NCI-H2171 (cell line): Measurements from ENCODE around the gene BABAM2.
"Not testable (repeated sequence)": the region's sequence is repeated elsewhere in the genome, so short reads cannot be mapped to it uniquely, and the experiment has no call there.

Source experiments
- DNase-seq: peaks from one replicate; lab custom pipeline; 2025; lab: John Stamatoyannopoulos, UW

The BABAM2 gene

DNA sequence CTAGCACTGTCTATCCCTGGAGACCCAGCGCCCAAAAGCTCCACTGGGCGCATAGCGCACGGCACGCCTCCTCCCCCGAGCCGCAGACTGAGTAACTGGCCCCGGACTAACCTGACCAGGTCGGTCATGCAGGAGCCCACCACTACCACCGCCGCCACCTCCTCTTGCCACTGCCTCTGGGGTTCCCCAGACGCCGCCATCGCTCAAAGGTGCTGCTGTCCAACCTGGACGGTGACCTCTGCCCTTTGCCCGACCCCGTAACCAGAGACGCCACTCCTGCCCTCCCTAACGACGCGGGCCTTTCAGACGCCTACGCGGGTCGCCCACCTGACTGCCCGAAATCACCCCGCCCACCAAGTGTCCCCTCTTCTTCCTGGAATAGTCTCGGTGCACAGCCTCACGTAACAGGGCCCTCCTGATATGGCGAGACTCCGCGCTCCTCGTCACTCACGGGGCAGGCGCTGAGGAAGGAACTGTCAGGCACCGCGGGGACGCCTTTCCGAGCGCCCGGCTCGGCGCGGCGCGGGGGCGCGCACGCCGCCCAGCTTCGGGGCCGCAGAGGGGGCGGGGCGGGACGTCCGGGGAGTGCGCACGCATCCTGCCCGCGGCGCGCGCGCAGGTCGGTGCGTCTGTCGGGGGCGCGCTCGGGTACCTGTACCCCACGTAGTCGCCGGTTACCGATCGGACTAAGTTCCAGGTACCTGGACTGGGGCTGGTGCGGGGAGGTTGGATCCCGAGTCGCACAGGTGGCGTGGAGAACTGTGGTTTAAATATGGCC is at the start of gene BABAM2, which contains the start of gene RBKS:
BABAM2 (plus strand) TSS at position 584 of the 778 bp plus-strand sequence. CDS start 3,828 bp downstream, outside the sequence.
RBKS (minus strand) TSS at position 242 of the 778 bp plus-strand sequence; CDS start at position 200, 42 bp downstream.
- DNase-seq, result peak; percentile 96

DNA sequence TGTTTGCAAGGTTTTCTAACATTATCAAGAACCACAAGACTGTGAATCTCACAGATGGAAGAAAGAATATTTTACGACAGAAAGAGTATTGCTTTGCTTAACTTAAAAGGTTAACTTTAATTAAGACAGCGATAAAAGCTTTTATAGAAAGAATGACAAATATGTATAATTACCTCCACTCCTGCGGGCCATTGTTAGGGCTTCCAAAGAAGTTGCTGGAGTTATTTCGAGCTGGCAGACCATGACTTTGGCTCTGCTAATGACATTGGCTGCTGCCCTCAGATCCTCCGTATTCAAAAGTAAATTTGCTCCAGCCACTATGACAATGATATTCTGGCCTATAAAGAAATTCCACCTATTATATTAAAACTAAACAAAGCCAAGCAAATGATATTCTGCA is 47.6 kb upstream of the BABAM2 start:
- DNase-seq, result no peak

DNA sequence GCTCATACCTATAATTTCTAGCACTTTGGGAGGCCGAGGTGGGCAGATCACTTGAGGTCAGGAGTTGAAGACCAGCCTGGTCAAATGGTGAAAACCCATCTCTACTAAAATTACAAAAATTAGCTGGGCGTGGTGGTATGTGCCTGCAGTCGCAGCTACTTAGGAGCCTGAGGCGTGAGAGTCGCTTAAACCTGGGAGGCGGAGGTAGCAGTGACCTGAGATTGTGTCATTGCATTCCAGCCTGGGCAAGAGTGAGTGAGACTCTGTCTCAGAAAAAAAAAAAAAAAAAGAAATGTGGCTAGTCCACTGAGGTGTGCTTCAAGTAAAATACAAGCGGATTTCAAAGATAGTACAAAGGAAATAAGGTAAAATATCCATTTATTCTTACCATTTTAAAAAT is 46.5 kb upstream of the BABAM2 start:
- DNase-seq, result no peak

DNA sequence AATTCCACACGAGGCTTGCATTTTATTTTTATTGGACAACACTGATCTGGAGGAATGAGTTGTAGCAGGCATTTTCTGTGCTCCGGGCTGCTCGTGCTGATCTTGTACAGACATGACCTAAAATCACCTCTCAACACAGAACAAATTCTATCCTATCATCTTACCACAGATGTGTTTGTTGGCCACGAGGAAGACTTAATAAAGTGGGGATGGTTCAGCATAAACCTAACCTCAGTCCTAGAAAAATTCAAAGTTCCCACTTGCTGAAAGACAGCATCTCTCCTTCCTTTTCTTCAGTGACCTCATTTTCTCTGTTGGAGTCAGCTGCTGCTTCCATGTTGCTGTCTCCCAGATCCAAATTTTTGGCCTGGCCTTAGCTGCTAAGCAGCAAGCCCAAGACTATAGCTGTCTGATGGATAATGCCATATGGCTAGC is 45.7 kb upstream of the BABAM2 start:
- DNase-seq, result no peak

DNA sequence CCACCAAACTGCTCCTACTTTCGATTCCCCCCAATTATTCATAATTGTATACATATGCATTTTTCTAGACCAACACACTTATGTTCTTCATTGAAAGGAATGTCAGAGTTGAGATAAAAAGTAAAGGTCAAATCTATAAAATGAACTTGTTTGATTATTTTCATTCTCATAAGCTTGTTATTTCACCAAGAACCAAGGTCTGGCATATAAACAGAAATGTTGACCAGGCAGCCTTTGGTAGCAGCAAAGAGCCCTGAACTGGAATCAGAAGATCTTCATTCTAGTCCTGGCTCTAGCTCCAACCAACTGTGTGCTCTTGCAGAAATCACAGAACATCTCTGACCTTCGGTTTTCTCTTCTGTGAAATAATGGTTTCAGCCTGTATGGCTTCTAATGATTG is 43.2 kb upstream of the BABAM2 start:
- DNase-seq, result no peak

DNA sequence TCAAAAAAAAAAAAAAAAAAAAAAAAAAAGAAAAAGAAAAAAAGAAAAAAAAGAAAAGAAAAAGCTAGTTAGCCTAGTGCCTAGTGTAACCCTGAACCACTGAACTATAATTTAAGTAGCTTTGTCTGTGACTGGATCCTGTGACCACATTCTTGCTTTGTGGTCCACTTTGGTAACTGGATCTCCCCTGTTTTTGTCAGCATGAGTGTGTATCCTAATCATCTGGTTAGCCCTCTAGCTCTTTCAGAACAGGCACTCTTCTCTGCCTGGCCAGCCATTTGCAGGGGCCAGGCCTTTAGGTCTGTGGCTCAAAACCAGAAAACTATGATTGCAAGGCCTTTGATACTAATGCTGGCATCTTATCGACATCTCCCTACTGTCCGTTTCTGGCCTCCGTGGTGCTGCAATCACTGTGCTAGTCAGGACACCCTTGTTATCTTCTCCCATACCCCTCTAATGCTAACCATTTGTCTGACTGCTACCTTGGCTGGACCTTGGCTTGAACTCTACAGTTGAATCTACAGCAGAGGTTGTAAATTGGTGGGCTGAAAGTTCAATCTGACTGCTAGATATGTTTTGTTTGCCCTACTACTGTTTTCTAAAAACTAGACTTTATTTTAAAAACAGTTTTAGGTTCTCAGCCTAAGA is 40.8 kb upstream of the BABAM2 start:
- DNase-seq, result no peak

DNA sequence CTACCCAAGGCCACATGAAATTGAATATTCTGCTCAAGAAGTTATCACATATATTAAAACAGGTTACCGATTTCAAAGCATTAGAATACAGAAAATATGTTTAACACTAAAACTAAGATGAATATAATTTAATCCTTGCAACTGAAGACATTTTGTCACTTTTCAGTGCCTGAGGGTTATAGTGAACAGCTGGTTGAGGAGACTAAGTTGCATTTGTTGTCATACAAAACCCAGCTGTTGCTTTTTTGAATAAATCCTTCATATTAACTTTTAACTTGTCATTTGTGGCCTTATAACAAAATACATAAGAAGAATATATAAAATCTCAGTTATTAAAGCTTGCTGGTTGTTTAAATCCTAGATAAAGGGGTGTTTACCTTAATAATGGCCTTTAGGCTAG is 37.8 kb upstream of the BABAM2 start:
- no peak for DNase-seq

DNA sequence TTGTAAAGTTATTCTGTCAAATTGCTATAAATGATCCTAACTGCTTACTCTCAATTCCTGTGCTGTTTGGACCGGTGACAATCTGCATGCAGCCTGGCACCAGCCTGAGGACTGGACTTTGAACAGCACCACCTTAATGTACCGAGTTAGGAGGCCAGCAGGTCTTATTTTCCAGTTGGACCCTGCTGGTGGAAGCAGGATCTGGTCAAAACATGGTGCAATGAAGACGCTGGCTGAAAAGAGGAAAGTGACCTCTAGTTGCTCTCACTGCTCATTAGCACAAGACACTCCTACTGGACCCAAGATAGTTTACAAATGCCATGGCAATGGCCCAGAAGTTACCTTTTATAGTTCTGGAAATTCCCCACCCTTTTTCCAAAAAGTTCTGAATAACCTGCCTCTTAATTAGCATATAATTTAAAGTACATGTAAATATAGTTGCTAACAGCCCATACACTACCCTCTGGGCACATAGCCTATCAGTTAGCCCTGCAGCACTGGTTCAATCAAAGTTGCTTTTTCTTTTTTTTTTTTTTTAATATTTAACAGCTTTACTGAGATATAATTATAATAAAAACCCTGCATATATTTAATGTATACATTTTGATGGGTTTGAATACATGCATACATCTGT is 36.2 kb upstream of the BABAM2 start:
- DNase-seq, result no peak

DNA sequence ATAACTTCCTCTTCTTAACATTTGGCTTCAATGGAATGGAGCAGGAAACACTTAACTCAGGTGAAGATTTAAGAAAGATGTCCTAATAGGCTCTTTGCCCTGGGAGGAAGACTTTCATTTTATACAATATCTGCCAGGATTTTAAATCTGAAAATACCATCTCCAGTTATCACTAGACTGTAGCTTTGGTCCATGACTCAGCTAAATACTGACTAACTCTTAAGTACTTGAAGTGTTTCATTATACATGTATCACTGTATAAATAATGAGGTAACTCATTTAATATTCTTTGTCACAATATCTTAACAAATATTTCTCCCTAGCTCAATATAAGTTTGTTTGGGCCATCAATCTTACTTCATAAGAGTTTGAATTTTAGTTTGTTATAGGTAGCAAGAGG is 35.1 kb upstream of the BABAM2 start:
- no peak for DNase-seq

DNA sequence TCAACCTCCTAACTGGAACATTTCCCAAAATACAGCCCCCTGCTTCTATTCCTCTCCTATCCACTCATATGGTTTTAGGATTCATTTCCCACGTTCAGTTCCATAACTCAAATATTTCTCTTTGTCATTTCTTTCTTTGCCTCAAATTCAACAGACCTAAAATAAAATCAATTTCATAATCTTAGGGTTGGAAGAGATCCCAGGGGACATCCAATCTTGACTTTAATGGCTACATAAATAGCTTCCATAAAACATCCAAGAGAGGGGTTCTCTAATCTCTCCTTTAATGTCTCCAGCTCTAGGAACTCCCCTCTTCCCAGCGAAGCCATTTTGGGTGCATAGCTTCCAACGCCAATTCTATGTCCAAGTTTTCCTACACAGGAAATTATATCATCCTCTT is 34.1 kb upstream of the BABAM2 start:
- DNase-seq, result no peak

DNA sequence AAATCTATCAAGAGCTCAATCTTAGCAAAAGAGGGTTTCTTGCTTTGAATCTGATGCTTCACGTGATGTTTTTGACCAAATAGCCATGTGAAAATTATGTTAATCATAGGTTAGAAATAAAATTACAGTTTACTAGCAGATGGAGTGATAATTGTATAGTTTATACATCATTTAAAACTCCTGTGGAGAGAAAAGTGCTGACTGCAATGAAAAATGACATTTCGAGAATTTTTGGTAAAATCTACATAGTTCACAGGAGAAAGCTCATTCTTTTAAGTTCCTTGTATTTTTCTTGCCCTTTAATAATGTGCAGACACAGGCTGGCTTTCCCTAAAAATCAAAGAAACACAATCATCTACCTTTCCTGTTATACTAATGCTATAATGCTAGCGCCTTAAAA is 33.6 kb upstream of the BABAM2 start:
- no peak for DNase-seq

DNA sequence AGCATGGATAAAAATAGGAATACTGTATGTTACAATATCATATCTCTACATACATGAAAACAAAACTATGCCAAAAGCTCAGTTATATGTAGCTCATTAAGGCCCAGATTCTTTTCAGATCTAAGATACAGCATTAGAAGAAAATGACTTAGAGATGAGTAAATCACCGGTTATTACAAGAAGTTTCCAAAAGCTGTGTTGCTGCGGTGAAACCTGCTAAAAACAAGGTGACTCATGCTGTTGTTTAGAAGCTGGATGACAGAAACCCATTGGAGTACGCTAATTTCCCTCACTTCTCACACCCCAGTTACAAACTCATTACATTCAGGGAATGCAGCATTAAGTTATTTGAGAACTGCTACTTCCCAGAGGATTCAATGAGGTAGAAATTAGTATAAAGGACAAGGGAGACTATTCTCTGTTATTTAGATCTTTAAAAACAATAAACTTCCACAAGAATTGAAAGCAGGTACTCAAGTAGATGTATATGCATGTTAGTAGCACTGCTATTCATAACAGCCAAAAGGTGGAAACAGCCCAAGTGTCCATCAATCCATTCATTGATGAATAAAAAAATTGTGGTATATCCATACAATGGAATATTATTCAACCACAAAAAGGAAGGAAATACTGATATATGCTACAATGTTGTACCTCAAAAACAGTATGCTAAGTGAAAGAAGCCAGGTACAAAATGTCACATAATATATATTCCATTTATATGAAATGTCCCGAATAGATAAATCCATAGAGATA is 32.9 kb upstream of the BABAM2 start:
- DNase-seq, result no peak

DNA sequence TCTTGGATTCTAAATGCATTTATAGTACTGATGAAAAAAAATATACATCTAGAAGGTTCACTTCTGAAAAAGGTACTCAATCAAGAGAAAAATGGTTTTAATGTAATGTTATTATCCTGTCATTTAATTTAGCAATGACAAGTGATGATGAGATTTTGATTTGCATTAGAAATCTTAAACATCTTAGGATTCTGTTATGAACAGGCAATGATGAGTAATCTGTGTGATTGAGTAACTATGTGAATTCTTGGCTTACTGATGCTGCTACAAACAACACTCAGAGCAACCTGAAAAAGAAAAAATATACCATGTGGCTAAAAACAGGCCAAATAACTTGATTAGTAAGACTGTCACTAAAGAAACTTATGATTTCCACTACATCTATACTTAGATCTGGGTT is 30.4 kb upstream of the BABAM2 start:
- DNase-seq, result no peak

DNA sequence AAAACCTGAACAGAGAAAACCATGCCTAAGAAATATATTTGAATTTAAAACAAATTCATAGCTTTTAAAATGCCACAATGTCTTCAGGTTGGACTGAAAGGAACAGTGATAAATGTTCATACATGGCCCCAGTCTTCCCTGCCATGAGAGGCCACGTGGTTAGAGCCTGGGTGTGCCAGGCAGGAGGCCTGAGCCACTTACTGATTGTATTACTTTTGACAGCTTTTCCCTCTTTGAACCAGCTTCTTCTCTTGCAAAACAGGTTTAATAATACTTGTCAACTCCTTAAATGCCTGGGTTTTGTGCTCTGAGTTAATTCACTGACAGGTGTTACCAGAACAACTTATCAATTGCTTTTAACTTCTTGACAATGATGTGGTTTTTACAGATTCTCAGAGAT is 27.4 kb upstream of the BABAM2 start:
- no peak for DNase-seq

DNA sequence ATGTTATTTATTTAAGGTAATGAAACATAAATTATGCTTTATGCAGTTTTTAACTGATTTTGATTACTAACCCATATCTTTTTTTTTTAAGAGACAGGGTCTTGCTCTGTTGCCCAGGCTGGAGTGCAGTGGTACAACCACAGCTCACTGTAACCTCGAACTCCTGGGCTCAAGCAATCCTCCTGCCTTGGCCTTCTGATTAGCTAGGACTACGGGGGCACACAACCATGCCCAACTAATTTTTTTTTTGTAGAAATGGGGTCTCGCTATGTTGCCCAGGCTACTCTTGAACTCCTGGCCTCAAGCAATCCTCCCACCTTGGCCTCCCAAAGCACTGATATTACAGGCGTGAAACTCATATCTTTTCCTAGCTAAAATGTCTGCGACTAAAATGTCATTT is 26.6 kb upstream of the BABAM2 start:
- not testable (repeated sequence) for DNase-seq

DNA sequence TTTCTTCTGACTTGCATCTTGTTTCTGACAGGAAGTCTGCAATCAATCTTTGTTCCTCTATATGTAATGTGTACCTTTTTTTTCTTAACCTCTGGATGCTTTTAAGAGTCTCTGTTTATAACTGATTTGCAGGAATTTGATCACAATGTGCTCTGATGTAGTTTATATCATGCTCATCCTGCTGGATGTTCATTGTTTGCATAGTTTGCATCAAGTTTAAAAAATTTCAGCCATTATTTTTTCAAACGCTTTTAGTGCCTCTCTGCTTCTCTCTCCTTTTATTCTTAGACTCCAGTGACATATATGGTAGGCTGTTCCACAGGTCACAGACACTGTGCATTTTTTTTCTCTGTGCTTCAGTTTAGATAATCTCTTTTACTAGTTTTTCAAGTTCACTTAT is 24.3 kb upstream of the BABAM2 start:
- no peak for DNase-seq

DNA sequence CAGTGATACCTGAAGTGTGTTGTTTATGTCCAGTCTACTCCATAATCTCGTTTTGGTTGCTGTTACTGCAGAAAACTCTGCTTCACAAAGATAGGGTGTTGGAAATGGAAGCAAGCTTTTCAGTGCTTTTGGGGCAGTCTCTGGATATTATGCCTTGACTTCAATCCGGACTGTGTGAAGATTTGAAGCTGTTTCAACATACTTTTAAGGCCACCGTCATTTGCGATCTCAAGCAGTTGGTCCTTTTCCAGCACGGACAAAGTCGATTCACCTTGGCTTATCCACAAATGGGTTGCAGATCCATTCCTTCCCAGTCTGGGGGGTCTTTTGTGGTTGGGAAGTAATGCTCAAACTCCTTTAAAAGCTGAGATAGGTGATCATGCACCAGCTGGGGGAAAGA is 20.8 kb upstream of the BABAM2 start:
- DNase-seq, result no peak

DNA sequence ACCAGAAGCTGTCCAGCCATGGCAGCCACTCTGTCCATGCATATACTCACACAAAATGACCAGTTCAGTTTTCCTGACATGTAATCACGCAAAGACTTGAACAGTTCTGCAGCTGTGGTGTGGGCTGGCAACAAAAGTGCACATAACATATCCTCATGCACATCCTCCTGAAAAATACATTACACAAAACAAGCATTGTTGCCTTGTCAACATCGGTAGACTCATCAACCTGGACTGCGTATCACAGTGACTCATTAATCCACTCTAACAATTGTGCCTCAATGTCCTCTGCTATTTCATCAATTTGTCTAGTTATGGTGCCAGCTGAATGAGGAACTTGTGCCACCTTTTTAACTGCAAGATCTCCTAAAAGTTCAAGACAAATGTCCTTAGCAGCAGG is 19.8 kb upstream of the BABAM2 start:
- DNase-seq, result no peak

DNA sequence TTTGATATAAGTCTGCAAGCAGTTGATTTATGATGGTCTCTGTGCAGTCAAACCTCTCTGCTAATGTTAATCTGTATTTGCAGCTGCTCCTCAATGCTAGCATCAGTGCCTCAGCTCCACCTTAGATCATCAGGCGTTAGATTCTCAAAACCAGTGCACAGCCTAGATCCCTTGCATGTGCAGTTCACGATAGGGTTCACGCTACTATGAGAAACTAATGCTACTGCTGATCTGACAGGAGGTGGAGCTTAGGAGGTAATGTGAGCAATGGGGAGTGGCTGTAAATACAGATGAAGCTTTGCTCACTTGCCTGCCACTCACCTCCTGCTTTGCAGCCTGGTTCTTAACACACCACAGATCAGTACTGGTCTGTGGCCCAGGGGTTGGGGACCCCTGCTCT is 18.7 kb upstream of the BABAM2 start:
- DNase-seq, result no peak

DNA sequence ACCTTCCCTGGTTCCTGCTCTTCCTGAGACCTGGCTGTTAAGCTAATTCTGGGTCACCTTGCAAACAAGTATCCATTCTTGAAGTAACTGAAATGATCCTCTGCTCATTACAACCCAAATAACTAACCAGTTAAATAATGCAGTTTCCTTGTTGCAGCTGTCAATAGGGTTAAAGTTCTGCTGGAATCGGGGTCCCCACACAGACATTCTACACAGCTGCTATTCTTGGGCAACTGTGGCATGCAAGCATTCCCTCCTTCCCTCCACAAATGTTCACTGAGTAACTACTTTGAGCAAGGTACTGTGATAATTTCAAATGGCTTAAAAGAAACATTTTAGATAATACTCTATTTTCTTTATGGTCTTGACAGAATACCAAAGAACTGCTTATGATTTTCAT is 17.4 kb upstream of the BABAM2 start:
- no peak for DNase-seq

DNA sequence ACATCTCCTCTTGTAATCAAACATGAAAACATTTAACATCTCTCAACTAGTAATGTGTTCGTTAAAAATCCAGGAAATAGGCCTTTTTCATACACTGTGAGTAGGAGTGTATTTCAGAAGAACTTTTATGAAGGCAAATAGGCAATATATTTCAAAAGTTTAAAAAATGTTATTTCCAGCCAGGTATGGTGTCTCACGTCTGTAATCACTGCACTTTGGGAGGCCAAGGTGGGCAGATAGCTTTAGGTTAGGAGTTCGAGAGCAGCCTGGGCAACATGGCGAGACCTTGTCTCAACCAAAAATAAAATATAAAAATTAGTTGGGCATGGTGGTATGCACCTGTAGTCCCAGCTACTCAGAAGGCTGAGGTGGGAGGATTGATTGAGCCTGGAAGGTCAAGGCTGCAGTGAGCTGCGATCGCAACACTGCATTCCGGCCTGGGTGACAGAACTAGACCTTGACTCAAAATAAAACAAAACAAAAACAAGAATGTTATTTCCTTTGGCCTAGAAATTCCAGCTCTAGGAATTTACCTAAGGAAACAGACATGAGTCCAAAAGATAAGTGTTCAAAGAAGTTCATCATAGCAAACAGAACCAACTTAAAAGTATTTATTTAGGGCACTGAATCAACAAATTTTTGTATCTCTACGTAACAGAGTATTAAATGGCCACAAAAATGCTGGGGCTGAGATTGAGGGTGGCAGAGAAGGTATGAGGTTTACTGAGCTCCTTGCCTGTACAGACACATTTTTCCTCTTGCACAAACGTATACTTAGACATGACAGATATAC is 15.2 kb upstream of the BABAM2 start:
- DNase-seq, result no peak

DNA sequence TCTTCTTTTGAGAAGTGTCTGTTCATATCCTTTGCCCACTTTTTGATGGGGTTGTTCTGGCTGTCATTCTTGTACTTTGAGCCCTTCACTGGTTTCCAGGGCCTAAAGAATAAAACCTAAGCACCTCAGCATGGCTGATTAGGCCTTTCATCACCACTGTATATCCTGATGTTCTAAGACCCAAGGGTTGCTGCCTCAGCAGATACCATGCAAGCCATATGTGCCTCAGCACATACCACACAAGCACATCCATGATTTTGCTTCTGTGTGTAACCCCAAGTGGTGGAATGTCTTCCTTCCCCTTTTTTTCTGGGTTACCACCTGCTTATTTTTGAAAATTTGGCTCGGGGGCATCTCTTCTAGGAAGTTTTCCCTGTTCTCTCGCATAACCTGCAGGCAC is 11.7 kb upstream of the BABAM2 start:
- DNase-seq, result no peak
